Measurements from ENCODE around the gene CDKL1. TPM values are rescaled to one million over a fixed set of nuclear protein-coding genes. Genes with fewer than 3 reads are reported as not detected.

Gene CDKL1
- polyA plus RNA-seq, 1 donor (not counting 4 experiments of a cell fraction or from before 2014, with no cell fraction given), result 4.7 TPM

GRCh38 chr14:50311972-50312733 is 84.5 kb downstream of the CDKL1 start, which contains the start of the genes DMAC2L and L2HGDH:
Gene DMAC2L (plus strand): TSS chr14:50312324. CDS start chr14:50321488, 9,164 bp downstream.
Gene L2HGDH (minus strand): TSS chr14:50312229. CDS start chr14:50312150, 79 bp downstream.
- H2AFZ ChIP-seq (ENCODE audit: control insufficient read depth, low read length), result peak within 1 kb of the TSS; percentile 88
- peak; percentile 19 for DNase-seq (ENCODE audit: low read depth, low spot score)
- no peaks in the 10 kb centered on the region for H3K9me1 ChIP-seq (ENCODE audit: control insufficient read depth, extremely low read depth, insufficient read depth, low read length)
- dilution Hi-C loops (cut with MboI; ENCODE audit: extremely low pct_ligation_motif_present, low sequenced_read_pairs), result no loop called here
- no peak for FAIRE-seq
- no peaks in the 10 kb centered on the region for H4K20me1 ChIP-seq (ENCODE audit: control insufficient read depth, extremely low read depth, insufficient read depth, low read length)
- H3K4me1 ChIP-seq (ENCODE audit: control insufficient read depth, extremely low read depth, insufficient read depth, low read length), result peaks cover 11% of the 10 kb centered on the region
- H3K4me3 ChIP-seq (ENCODE audit: control insufficient read depth in 2 of 3, extremely low read depth in 1 of 3, insufficient read depth in 2 of 3, low read depth in 1 of 3, low read length in 3 of 3), result peak within 1 kb of the TSS; percentile 73 to 91 (median 79)
- TF ChIP-seq CTCF (optimal IDR thresholded peaks at IDR 0.05 in 1 of 3, IDR thresholded peaks at IDR 0.05 in 1 of 3, conservative IDR thresholded peaks at IDR 0.05 in 1 of 3; ENCODE audit: extremely low read depth in 1 of 3, insufficient read depth in 2 of 3, low read length in 3 of 3) (peak in 2 of 3 experiments; percentile 60 to 71), EZH2 (IDR thresholded peaks at IDR 0.05; ENCODE audit: low read length) (no peak)
- H3K4me2 ChIP-seq (ENCODE audit: control insufficient read depth, extremely low read depth, insufficient read depth, low read depth, low read length), result peak within 1 kb of the TSS; percentile 99
- H3K27ac ChIP-seq (ENCODE audit: control insufficient read depth, insufficient read depth, low read length), result peak within 1 kb of the TSS; percentile 88
- peak within 1 kb of the TSS; percentile 89 for H3K9ac ChIP-seq (ENCODE audit: control insufficient read depth, extremely low read depth, insufficient read depth, low read length)
- H3K36me3 ChIP-seq (ENCODE audit: control insufficient read depth in 2 of 2, extremely low read depth in 1 of 2, insufficient read depth in 2 of 2, low read length in 2 of 2), result no peaks in the 10 kb centered on the region
- no peaks in the 10 kb centered on the region for H3K27me3 ChIP-seq (ENCODE audit: control insufficient read depth, extremely low read depth, insufficient read depth, low read length)
- H3K9me3 ChIP-seq (ENCODE audit: control insufficient read depth, low read depth, low read length), result no peaks in the 10 kb centered on the region
- peaks cover 24% of the 10 kb centered on the region for H3K79me2 ChIP-seq (ENCODE audit: control insufficient read depth, insufficient read depth, low read length)

GRCh38 chr14:50311337-50311971 is 85.2 kb downstream of the CDKL1 start:
- peaks cover 11% of the 10 kb centered on the region for H3K4me1 ChIP-seq (ENCODE audit: control insufficient read depth, extremely low read depth, insufficient read depth, low read length)
- dilution Hi-C loops (cut with MboI; ENCODE audit: extremely low pct_ligation_motif_present, low sequenced_read_pairs), result no loop called here
- peak; percentile 9 for DNase-seq (ENCODE audit: low read depth, low spot score)
- H3K36me3 ChIP-seq (ENCODE audit: control insufficient read depth in 2 of 2, extremely low read depth in 1 of 2, insufficient read depth in 2 of 2, low read length in 2 of 2), result no peaks in the 10 kb centered on the region
- H3K79me2 ChIP-seq (ENCODE audit: control insufficient read depth, insufficient read depth, low read length), result peaks cover 24% of the 10 kb centered on the region
- peak overlapping the region; percentile 89 for H3K9ac ChIP-seq (ENCODE audit: control insufficient read depth, extremely low read depth, insufficient read depth, low read length)
- no peaks in the 10 kb centered on the region for H3K27me3 ChIP-seq (ENCODE audit: control insufficient read depth, extremely low read depth, insufficient read depth, low read length)
- TF ChIP-seq CTCF (optimal IDR thresholded peaks at IDR 0.05 in 1 of 3, IDR thresholded peaks at IDR 0.05 in 1 of 3, conservative IDR thresholded peaks at IDR 0.05 in 1 of 3; ENCODE audit: extremely low read depth in 1 of 3, insufficient read depth in 2 of 3, low read length in 3 of 3) (peak in 1 of 3 experiments; percentile 52), EZH2 (IDR thresholded peaks at IDR 0.05; ENCODE audit: low read length) (no peak)
- peak overlapping the region; percentile 73 to 91 (median 79) for H3K4me3 ChIP-seq (ENCODE audit: control insufficient read depth in 2 of 3, extremely low read depth in 1 of 3, insufficient read depth in 2 of 3, low read depth in 1 of 3, low read length in 3 of 3)
- H3K9me3 ChIP-seq (ENCODE audit: control insufficient read depth, low read depth, low read length), result no peaks in the 10 kb centered on the region
- no peak for FAIRE-seq
- peak overlapping the region; percentile 88 for H3K27ac ChIP-seq (ENCODE audit: control insufficient read depth, insufficient read depth, low read length)
- peak overlapping the region; percentile 88 for H2AFZ ChIP-seq (ENCODE audit: control insufficient read depth, low read length)
- H3K4me2 ChIP-seq (ENCODE audit: control insufficient read depth, extremely low read depth, insufficient read depth, low read depth, low read length), result peak overlapping the region; percentile 99
- no peaks in the 10 kb centered on the region for H4K20me1 ChIP-seq (ENCODE audit: control insufficient read depth, extremely low read depth, insufficient read depth, low read length)
- no peaks in the 10 kb centered on the region for H3K9me1 ChIP-seq (ENCODE audit: control insufficient read depth, extremely low read depth, insufficient read depth, low read length)

Data from keratinocyte (primary cell).